HCT116 (cell line): ENCODE measurements around the gene SLC25A21.

Experiments
- ATF3 ChIP-seq: IDR thresholded peaks from 2 replicates; pipeline ENCODE4 v1.6.1; 2012
- CTCF ChIP-seq, 3 experiments: fragments of 200-600 bp in 1 of 3; sonication (generic) in 1 of 3; IDR thresholded peaks in 2 of 3; conservative IDR thresholded peaks in 1 of 3; 2 replicates each; pipeline ENCODE4 v1.5.1; 2012 to 2017; ENCODE audit warnings: low read depth in 2 of 3, low read length in 2 of 3, antibody characterized with exemption in 1 of 3, borderline replicate concordance in 1 of 3, control low read depth in 1 of 3, mild to moderate bottlenecking in 1 of 3, mixed read lengths in 1 of 3, mixed run types in 1 of 3, moderate library complexity in 1 of 3; ENCODE audit not compliant: insufficient read depth in 1 of 3
- ELF1 ChIP-seq: IDR thresholded peaks from 2 replicates; pipeline ENCODE4 v1.6.1; 2012; ENCODE audit warnings: low read depth, borderline replicate concordance
- EZH2 ChIP-seq: fragments of 200-600 bp; sonication (generic); IDR thresholded peaks from 2 replicates; pipeline ENCODE4 v1.6.1; 2017; ENCODE audit warnings: antibody characterized with exemption, mixed run types
- POLR2A ChIP-seq: IDR thresholded peaks from 2 replicates; pipeline ENCODE4 v1.7.0; 2011; ENCODE audit warnings: borderline replicate concordance; ENCODE audit not compliant: insufficient read depth, insufficient read length; ENCODE audit errors: extremely low read depth
- RAD21 ChIP-seq: IDR thresholded peaks from 2 replicates; pipeline ENCODE4 v1.6.1; 2012; ENCODE audit warnings: low read depth, mild to moderate bottlenecking
- ZNF274 ChIP-seq: fragments of 200-500 bp; sonication (Bioruptor generic); IDR thresholded peaks from 2 replicates; pipeline ENCODE4 v1.6.1; 2014; ENCODE audit warnings: mild to moderate bottlenecking, low read depth, low read length, inconsistent platforms
- TF ChIP-seq, protein P1 (sequence below): IDR thresholded peaks from 2 replicates; pipeline ENCODE4 v1.6.1; 2012; ENCODE audit warnings: low read depth

GRCh38 chr14:37198907-37199306 is 26.5 kb upstream of the SLC25A21 start:
- TF ChIP-seq CTCF (IDR thresholded peaks at IDR 0.05 in 2 of 3, conservative IDR thresholded peaks at IDR 0.05 in 1 of 3; ENCODE audit: borderline replicate concordance in 1 of 3, insufficient read depth in 1 of 3, low read depth in 2 of 3, low read length in 2 of 3) (no peak), RAD21 (no peak), POLR2A (no peak), ELF1 (no peak), EZH2 (no peak), ZNF274 (no peak), ATF3 (no peak)
- TF ChIP-seq, protein P1, sequence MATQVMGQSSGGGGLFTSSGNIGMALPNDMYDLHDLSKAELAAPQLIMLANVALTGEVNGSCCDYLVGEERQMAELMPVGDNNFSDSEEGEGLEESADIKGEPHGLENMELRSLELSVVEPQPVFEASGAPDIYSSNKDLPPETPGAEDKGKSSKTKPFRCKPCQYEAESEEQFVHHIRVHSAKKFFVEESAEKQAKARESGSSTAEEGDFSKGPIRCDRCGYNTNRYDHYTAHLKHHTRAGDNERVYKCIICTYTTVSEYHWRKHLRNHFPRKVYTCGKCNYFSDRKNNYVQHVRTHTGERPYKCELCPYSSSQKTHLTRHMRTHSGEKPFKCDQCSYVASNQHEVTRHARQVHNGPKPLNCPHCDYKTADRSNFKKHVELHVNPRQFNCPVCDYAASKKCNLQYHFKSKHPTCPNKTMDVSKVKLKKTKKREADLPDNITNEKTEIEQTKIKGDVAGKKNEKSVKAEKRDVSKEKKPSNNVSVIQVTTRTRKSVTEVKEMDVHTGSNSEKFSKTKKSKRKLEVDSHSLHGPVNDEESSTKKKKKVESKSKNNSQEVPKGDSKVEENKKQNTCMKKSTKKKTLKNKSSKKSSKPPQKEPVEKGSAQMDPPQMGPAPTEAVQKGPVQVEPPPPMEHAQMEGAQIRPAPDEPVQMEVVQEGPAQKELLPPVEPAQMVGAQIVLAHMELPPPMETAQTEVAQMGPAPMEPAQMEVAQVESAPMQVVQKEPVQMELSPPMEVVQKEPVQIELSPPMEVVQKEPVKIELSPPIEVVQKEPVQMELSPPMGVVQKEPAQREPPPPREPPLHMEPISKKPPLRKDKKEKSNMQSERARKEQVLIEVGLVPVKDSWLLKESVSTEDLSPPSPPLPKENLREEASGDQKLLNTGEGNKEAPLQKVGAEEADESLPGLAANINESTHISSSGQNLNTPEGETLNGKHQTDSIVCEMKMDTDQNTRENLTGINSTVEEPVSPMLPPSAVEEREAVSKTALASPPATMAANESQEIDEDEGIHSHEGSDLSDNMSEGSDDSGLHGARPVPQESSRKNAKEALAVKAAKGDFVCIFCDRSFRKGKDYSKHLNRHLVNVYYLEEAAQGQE, result no peak
